GM18951 (cell line): ENCODE measurements around the gene HHATL.

Experiments used
- POLR2A ChIP-seq: IDR thresholded peaks from 4 replicates; pipeline ENCODE4 v1.6.1; 2011; ENCODE audit warnings: mild to moderate bottlenecking; ENCODE audit not compliant: insufficient read length, insufficient read depth; ENCODE audit errors: extremely low read depth
- in situ Hi-C: fragments of 300-500 bp; cut with MboI; formaldehyde crosslinking; loops from one replicate; pipeline ENCODE4 v1.12.0; 2022; ENCODE audit warnings: low sequenced_read_pairs, mixed read lengths, inconsistent platforms; ENCODE audit not compliant: unreplicated experiment

HHATL gene

DNA sequence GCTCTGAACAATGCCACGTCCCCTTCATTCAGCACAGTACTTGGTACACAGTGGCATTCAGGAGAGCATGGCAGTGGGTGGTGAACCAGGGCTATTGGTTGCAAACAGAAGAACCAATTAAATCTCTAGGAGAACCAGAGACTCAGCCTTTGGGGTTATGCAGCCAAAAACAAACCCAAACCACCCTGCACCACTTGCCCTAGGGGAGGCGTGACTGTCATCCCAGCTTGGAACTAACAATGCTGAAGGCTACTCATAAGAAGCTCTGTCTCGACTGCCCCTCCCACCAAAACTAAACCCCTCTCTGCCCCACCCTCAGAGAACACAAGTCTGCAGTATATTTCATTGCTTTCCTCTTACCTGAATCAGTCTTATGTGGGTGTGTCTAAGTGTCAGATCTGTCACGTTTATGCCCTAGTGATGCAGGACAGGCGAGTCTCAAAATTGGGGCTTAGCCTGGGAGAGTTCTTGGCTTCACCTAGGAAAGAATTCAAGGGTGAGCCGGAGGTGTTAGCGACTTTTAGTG is 32.5 kb downstream of the HHATL start:
- TF ChIP-seq POLR2A: no peak
- in situ Hi-C loops: no loop called here

DNA sequence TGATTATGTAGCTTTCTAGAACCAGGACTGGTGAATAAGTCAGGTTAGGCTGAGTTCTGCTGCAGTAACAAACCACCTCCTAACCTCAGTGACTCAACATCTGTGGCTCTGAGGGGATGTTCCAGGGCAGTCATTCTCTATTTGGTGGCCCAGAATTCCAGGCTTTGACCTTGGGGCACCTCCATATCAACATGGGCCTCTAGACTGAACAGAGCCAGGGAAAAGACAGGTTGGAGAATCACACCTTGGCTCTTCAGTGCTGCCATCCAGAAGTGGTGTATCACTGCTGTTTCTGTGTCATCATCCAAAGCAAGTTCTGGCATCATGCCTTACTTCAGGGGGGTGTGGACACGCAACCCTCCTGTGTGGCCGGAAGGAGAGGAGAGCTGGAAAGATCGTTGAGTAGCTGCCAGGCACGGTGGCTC is 33.8 kb downstream of the HHATL start:
- in situ Hi-C loops: no loop called here
- TF ChIP-seq POLR2A: no peak

DNA sequence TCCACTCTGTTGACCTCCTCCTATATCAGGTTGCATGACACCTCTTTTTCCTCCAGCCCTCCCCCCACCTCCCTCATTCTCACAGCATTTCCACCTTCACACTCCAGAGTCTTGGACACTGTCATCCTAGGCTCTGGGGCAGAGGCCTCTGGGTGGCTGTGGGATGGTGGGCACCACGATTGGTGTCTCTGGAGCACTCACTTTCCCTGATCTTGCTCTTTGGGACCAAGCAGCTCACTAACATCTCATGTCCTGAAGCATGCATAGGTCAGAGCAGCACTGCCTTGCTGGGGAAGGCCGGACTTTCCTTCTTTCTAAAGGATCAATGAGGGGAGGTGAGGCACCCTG is 34.2 kb downstream of the HHATL start:
- TF ChIP-seq POLR2A: no peak
- in situ Hi-C loops: no loop called here

DNA sequence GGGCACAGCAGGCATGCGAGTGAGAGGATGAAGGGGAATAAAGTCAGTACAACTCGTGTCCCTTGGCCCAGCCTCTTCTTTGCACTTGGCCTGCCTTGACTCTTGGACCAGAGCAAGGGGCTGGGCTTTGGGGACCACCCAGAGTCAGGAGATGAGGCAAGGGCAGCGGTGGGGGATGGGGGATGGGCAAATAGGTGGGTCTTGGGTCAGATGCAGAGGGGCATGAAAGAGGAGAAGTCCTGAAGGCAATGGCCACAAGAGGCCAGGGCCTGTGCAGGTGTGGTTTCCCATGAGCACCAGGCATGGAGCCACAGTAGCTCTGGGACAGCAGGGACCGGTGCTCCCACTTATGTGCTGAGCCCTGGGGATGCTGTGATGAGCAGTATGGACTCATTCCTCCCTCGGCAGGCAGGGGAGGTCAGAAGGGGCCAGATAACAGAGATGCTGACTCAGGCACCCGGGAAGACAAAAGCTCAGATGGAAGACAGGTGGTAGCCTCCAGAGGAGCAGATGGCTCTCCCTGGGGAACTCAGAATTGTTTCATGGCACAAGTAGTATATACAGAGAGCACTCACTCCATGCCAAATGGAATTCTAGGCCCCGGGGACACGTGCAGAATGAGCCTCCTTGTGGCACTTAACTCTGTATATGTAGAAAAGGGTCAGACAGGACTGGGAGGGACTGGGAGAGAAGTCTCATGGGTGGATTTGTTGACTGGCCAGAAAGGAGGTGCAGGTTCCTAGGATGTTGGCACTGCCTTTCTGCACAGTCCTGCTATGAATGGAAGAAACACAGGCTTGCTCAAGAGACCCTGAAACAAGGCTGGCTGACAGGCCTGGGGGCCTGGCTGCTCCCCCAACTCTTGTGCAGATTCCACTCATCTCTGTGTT is 34.8 kb downstream of the HHATL start:
- TF ChIP-seq POLR2A: no peak
- in situ Hi-C loops: no loop called here

DNA sequence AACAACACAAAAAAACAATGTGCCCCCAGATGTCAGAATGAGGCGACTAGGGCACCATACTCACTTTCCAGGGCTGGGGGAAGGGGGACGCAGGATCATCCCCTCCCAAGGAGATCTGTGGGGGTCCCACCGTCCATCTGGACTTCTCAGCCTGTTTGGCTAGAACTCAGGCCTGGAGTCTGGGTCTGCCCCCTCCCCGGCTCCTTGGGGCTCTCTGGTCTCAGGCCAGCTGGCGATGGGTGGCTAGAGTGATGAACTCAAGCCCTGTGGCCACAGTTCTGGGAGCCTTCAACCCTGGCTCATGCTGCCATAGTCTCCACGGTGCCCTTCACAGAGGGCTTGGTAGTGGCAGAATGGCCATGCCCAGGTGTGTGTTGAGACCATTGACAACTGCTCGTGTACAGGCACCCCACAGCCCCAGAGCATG is 35.5 kb downstream of the HHATL start:
- TF ChIP-seq POLR2A: no peak
- in situ Hi-C loops: no loop called here

DNA sequence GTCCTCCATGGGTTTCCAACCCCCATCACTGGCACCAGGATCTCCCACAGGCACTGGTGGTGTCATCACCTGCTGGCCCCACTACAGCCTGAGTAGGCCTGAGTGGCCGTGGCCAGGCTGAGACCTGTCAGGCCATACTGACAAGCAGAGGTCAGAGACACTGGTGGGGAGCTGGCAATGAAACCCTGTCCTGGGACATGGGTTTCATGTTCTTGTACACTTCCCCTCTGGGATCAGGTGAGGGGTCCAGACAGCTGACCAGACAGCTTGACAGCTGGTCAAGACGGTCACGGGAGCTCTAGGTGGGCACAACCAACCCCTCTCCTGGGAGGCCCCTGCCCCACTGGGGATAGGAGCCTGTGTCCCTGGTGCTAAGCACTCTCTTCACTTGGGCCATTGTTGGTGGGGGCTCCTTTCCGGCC is 36.0 kb downstream of the HHATL start:
- in situ Hi-C loops: no loop called here
- TF ChIP-seq POLR2A: no peak

DNA sequence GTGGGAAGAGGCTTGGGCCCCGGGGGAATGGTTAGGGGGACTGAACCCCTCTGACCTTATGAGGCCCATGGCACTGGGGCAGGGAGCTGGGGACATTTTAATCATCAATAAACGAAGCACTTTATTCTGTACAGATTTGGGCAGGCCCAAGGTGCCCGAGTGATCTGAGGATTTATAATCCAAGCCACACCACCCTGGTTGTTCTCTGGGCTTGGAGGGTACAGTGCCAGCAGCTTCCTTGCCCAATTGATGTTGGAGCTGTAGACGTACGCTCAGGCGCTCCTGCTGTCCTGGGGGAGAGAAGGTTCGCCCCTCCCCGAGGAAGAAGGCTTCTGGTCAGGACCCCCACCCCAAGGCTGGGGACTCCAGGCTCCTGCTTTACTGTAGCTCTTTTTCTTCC is 36.6 kb downstream of the HHATL start:
- in situ Hi-C loops: no loop called here
- no peak for TF ChIP-seq POLR2A

DNA sequence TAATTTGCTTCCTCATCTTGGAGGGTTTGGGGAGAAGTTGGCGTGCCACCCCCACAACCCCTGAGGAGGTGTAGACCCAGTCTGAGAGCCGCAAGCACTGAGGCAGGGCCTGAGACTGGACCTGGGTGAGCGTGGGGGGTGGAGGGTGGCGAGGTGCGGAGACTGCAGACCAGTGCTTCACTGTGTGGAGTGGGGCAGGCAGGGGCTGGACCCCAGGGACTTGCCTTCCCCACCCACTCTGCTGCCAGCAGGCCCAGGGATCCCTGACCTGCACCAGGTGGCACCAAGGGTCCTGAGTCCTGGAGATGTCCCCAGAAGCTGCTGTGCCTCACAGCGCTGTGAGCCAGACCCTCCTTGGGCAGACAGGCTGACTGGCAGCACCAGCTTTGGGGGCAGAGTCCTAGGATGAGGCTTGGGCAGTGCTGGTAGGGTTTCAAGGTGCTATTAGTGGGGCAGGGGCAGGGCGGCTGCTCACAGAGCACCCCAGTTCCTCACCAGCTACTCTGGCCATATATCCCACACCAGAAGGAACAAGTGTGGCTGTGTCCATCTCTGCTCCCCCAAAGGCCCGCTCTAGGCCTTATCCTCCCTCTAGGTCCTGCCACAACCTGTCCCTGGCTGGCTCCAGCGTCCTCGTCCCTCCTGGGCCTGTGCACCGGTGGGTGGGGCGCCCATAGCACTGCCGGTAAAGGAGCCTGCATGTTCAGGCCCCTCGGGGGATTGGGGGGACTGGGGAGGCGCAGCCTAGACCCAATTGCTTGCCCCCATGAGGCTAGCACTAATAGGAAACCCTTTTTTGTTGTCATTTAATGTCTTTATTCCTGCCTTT is 37.3 kb downstream of the HHATL start:
- no peak for TF ChIP-seq POLR2A
- in situ Hi-C loops: no loop called here

DNA sequence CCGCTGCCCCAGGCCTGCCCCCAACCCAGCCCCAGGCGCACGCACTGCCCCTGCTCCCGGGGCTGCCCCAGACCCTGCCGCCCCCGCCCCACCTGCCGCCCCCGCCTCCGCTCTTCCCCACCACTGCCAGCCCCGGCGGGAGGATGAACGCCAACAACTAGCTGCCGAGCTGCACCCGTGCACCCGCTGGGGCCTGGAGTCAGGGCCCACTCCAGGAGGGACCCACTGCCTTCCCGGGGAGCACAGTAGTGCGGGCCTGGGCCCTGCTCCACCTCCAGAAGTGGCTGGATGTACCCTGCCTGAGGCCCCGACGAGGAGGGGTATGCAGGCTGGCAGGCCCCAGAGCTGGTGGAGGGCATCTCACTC is 38.2 kb downstream of the HHATL start:
- TF ChIP-seq POLR2A: no peak
- in situ Hi-C loops: no loop called here

DNA sequence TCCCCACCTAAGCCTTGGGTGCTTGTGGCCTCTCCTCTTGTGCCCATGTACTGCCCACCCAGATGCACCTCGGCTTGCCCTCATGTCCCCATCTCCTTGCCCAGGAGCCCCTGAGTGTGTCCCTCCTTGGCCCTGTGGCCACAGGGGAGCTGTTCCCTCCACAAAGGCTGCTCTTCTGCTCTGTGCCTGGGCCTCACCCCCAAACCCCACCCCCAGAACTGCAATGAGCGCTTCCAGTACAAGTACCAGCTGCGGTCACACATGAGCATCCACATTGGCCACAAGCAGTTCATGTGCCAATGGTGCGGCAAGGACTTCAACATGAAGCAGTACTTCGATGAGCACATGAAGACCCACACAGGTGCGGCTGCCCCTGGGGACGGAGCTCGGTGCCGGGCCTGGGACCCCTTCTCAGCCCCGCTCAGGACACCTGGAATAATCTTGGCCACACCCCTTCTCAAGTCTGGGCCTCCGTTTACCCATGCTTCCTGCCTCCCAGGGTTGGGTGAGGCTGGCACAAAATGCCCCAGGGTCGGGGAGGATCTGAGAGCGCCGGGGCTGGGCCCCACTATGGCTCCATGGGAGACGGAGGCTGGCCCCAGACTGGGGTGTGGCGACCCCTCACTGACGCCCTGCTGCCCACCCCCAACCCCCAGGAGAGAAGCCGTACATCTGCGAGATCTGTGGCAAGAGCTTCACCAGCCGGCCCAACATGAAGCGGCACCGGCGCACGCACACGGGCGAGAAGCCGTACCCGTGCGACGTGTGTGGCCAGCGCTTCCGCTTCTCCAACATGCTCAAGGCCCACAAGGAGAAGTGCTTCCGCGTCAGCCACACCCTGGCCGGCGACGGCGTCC is 38.8 kb downstream of the HHATL start:
- TF ChIP-seq POLR2A: no peak
- in situ Hi-C loops: no loop called here

DNA sequence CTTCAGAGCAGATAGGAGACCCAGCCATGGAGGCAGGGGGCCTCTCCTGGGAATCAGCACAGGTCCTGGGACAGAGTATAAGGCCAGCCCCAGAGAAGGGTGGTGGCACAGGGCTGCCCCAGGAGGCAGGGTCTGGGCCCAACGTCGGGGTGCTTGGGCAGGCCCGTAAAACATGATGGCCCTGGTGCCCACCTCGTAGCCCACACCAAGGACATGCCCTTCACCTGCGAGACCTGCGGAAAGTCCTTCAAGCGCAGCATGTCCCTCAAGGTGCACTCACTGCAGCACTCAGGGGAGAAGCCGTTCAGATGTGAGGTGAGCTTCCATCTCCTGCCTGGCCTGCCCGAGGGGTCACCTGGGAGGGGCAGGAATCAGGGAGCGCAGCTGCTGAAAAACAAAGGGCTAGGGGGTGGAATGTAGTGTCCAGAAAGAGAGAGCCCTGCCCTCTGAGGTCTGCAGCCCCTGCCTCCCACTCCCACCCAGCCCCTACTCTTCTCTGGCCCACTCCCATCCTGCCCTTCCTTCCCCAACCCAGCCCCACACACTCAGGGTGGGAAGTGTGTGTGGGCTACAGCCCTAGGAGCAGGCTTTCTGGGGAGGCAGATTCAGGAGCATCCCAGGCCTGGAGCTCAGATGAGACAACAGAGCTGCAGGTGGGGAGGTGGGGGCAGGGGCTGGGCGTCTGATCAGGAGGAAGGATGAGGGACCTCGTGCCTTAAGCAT is 39.6 kb downstream of the HHATL start:
- TF ChIP-seq POLR2A: no peak
- in situ Hi-C loops: no loop called here
